Activated CD4-positive, alpha-beta T cell treated with anti-CD3 and anti-CD28 coated beads, Interleukin-2, amount 50 U/mL, for 1 hour (primary cell): Measurements from ENCODE around the gene MTLN.
"Not testable (repeated sequence)": the region's sequence is repeated elsewhere in the genome, so short reads cannot be mapped to it uniquely, and the experiment has no call there.

ENCODE experiments used
- DNase-seq: peaks from one replicate; pipeline ENCODE4 v3.0.0-alpha.2; 2020

Gene MTLN

GRCh38 chr2:110197452-110197851 is 14.9 kb downstream of the MTLN start:
- no peak for DNase-seq

GRCh38 chr2:110190169-110190568 is 22.2 kb downstream of the MTLN start:
- DNase-seq = not testable (repeated sequence)

- DNase-seq = no peak
Measured at GRCh38 chr2:110182449-110182848, 29.9 kb downstream of the MTLN start.

- DNase-seq = no peak
Measured at GRCh38 chr2:110180036-110180435, 32.3 kb downstream of the MTLN start.

- DNase-seq = no peak
Measured at GRCh38 chr2:110173523-110173922, 38.8 kb downstream of the MTLN start.

- no peak for DNase-seq
Measured at GRCh38 chr2:110172506-110172905, 39.8 kb downstream of the MTLN start.

- no peak for DNase-seq
Measured at GRCh38 chr2:110170102-110170501, 42.2 kb downstream of the MTLN start.

GRCh38 chr2:110167326-110168000 is 44.9 kb downstream of the MTLN start:
- no peak for DNase-seq

GRCh38 chr2:110166266-110166665 is 46.1 kb downstream of the MTLN start:
- no peak for DNase-seq
